Panc1 (cell line): ENCODE data around the gene SLC38A10. TPM values are rescaled to one million over a fixed set of nuclear protein-coding genes. Genes with fewer than 3 reads are reported as not detected.

Experiments
- ATAC-seq: fragments of 200-7000 bp; cut with Tn5 transposase; 2 replicates; pipeline ENCODE4 v1.9.1; 2020; ENCODE audit warnings: mild to moderate bottlenecking, moderate library complexity
- BruUV-seq: library from RNA; stranded (reverse); fragments of 400-500 nt; replicated peaks from 2 replicates; lab custom pipeline; 2021; lab: Mats Ljungman, UMichigan
- CTCF ChIA-PET: fragments of 300-600 bp; sonication (Branson Sonifier 250); formaldehyde crosslinking; loops from one replicate; lab custom pipeline; 2022; ENCODE audit warnings: antibody characterized with exemption; lab: Charles Lee
- POLR2A ChIA-PET: fragments of 300-600 bp; sonication (Branson Sonifier 250); formaldehyde crosslinking; loops from one replicate; lab custom pipeline; 2022; ENCODE audit warnings: antibody characterized with exemption; lab: Charles Lee
- DNase-seq: peaks from one replicate; pipeline ENCODE4 v3.0.0-alpha.2; 2010; ENCODE audit warnings: low read depth, low spot score
- H3K27ac ChIP-seq: 2 replicates; pipeline ENCODE4 v1.5.1; 2011; ENCODE audit warnings: mild to moderate bottlenecking, low read length, inconsistent platforms
- H3K27me3 ChIP-seq: fragments of 200-500 bp; sonication (Bioruptor generic); 2 replicates; pipeline ENCODE4 v1.6.0; 2014; ENCODE audit warnings: low read length, inconsistent platforms; ENCODE audit not compliant: control insufficient read depth, insufficient read depth
- H3K36me3 ChIP-seq: fragments of 200-500 bp; sonication (Bioruptor generic); 2 replicates; pipeline ENCODE4 v1.5.1; 2014; ENCODE audit warnings: inconsistent platforms, mild to moderate bottlenecking, low read length, moderate library complexity; ENCODE audit not compliant: control insufficient read depth, insufficient read depth
- H3K4me1 ChIP-seq: 2 replicates; pipeline ENCODE4 v1.5.1; 2011; ENCODE audit warnings: inconsistent platforms, mild to moderate bottlenecking, low read length, moderate library complexity; ENCODE audit not compliant: control insufficient read depth, insufficient read depth
- H3K4me3 ChIP-seq, 2 experiments: 2 replicates each; pipeline ENCODE4 v1.5.1; 2011 to 2012; ENCODE audit warnings: low read depth in 2 of 2, low read length in 2 of 2, mild to moderate bottlenecking in 2 of 2, inconsistent platforms in 1 of 2, moderate library complexity in 1 of 2
- H3K9me3 ChIP-seq: fragments of 200-500 bp; sonication (Bioruptor generic); 2 replicates; pipeline ENCODE4 v1.5.1; 2014; ENCODE audit warnings: low read depth, mild to moderate bottlenecking, inconsistent platforms, low read length, moderate library complexity; ENCODE audit not compliant: control insufficient read depth, insufficient read depth
- POLR2AphosphoS5 ChIP-seq: IDR thresholded peaks from 2 replicates; pipeline ENCODE4 v1.6.1; 2012; ENCODE audit warnings: mild to moderate bottlenecking, low read depth, low read length, moderate library complexity
- SIN3A ChIP-seq: IDR thresholded peaks from 2 replicates; pipeline ENCODE4 v1.6.1; 2012; ENCODE audit warnings: low read depth, mild to moderate bottlenecking, low read length, moderate library complexity, borderline replicate concordance; ENCODE audit not compliant: insufficient read depth
- TCF7L2 ChIP-seq: IDR thresholded peaks from 2 replicates; pipeline ENCODE4 v1.6.1; 2011; ENCODE audit warnings: mild to moderate bottlenecking, low read depth, low read length, inconsistent platforms
- in situ Hi-C: cut with HindIII; loops from 2 replicates; pipeline ENCODE4 v1.10.0; 2016; ENCODE audit warnings: low sequenced_read_pairs, low pct_unique_long_range_greater_than_20kb
- intact Hi-C: fragments of 100-400 bp; cut with micrococcal nuclease; formaldehyde crosslinking; loops from one replicate; pipeline ENCODE4 v1.10.0; 2022; ENCODE audit not compliant: unreplicated experiment
- total RNA-seq: library from RNA; stranded (reverse); gene quantifications from one replicate; pipeline ENCODE4 v1.2.1, GENCODE V29; 2021; ENCODE audit not compliant: unreplicated experiment
- TF ChIP-seq, protein P1 (sequence below), 2 experiments: IDR thresholded peaks; 2 replicates each; pipeline ENCODE4 v1.6.1; 2011 to 2012; ENCODE audit warnings: low read depth in 2 of 2, control low read depth in 1 of 2, low read length in 1 of 2, mild to moderate bottlenecking in 1 of 2, moderate library complexity in 1 of 2; ENCODE audit not compliant: insufficient read depth in 1 of 2
- TF ChIP-seq, protein P2 (sequence below): fragments of 450-650 bp; IDR thresholded peaks from 2 replicates; pipeline ENCODE4 v1.5.1; 2017; ENCODE audit warnings: mild to moderate bottlenecking

SLC38A10 gene
- total RNA-seq, 1 experiment from 2014 or later, result 188 TPM

DNA sequence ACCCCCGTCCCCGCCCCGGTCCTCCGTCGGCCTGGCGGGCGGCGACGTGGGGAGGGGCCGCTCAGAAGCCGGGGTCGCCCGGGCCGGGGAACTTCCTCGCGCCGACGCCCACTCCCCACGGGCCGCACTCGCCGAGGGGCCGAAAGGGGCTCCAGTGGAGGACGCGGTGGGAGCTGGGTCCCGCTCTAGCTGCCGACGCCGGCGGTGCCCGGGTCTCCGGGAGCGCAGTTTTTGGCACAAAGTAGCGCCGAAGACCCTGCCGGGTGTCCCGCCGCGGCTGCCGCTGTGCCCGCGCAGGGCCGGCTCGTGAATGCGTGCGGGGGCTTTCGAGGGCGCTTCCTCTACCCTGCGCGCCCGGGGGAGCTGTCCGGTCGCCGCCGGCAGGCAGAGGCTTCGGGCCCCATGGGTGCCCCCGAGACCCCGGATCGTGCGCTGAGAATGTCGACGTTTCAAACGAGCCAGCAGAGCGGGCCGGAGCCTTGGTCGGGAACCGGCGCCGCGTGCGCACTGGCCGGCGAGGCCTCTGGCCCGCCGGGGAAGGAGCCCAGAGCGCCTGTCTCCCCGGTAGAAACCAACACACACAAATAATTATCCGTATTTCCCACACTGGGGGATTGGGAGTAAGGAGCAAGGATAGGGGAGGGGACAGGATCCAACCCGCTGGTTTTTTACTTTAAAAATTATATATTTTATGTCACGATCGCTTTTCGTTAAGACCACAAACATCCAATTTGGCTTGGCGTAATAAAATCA, 46.6 kb upstream of the SLC38A10 start:
- CTCF ChIA-PET, result no interaction called here
- Histone ChIP-seq H3K4me1 (peaks cover 50% of the 10 kb centered on the region), H3K9me3 (no peaks in the 10 kb centered on the region), H3K27ac (peak overlapping the region; percentile 100), H3K36me3 (peaks cover 15% of the 10 kb centered on the region; the same call in 1 of the 2 replicates), H3K4me3 (peak overlapping the region; percentile 84 to 100), H3K27me3 (no peaks in the 10 kb centered on the region)
- ATAC-seq (no peak), DNase-seq (no peak)
- peak; percentile 17; the same call in 1 of the 2 replicates for TF ChIP-seq SIN3A
- TF ChIP-seq, protein P1, sequence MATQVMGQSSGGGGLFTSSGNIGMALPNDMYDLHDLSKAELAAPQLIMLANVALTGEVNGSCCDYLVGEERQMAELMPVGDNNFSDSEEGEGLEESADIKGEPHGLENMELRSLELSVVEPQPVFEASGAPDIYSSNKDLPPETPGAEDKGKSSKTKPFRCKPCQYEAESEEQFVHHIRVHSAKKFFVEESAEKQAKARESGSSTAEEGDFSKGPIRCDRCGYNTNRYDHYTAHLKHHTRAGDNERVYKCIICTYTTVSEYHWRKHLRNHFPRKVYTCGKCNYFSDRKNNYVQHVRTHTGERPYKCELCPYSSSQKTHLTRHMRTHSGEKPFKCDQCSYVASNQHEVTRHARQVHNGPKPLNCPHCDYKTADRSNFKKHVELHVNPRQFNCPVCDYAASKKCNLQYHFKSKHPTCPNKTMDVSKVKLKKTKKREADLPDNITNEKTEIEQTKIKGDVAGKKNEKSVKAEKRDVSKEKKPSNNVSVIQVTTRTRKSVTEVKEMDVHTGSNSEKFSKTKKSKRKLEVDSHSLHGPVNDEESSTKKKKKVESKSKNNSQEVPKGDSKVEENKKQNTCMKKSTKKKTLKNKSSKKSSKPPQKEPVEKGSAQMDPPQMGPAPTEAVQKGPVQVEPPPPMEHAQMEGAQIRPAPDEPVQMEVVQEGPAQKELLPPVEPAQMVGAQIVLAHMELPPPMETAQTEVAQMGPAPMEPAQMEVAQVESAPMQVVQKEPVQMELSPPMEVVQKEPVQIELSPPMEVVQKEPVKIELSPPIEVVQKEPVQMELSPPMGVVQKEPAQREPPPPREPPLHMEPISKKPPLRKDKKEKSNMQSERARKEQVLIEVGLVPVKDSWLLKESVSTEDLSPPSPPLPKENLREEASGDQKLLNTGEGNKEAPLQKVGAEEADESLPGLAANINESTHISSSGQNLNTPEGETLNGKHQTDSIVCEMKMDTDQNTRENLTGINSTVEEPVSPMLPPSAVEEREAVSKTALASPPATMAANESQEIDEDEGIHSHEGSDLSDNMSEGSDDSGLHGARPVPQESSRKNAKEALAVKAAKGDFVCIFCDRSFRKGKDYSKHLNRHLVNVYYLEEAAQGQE (IDR thresholded peaks at IDR 0.05; ENCODE audit: insufficient read depth in 1 of 2, low read depth in 2 of 2, low read length in 1 of 2), result no peak
- TF ChIP-seq, protein P2, sequence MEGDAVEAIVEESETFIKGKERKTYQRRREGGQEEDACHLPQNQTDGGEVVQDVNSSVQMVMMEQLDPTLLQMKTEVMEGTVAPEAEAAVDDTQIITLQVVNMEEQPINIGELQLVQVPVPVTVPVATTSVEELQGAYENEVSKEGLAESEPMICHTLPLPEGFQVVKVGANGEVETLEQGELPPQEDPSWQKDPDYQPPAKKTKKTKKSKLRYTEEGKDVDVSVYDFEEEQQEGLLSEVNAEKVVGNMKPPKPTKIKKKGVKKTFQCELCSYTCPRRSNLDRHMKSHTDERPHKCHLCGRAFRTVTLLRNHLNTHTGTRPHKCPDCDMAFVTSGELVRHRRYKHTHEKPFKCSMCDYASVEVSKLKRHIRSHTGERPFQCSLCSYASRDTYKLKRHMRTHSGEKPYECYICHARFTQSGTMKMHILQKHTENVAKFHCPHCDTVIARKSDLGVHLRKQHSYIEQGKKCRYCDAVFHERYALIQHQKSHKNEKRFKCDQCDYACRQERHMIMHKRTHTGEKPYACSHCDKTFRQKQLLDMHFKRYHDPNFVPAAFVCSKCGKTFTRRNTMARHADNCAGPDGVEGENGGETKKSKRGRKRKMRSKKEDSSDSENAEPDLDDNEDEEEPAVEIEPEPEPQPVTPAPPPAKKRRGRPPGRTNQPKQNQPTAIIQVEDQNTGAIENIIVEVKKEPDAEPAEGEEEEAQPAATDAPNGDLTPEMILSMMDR, result no peak
- TF ChIP-seq POLR2AphosphoS5, result no peak; the same call in 1 of the 2 replicates
- 0 out of 2 replicates have a peak, but pooled peaks have one; percentile 13 for TF ChIP-seq TCF7L2
- no TSS peak for BruUV-seq
- POLR2A ChIA-PET, result interaction anchor here (0.6 to 0.7 kb wide), 3 partner anchors 53 to 157 kb away, joined by 3 to 5 read pairs (median 3); partner anchors contain the start of gene BAHCC1
- intact Hi-C loops, result no loop called here
- in situ Hi-C loops, result no loop called here

DNA sequence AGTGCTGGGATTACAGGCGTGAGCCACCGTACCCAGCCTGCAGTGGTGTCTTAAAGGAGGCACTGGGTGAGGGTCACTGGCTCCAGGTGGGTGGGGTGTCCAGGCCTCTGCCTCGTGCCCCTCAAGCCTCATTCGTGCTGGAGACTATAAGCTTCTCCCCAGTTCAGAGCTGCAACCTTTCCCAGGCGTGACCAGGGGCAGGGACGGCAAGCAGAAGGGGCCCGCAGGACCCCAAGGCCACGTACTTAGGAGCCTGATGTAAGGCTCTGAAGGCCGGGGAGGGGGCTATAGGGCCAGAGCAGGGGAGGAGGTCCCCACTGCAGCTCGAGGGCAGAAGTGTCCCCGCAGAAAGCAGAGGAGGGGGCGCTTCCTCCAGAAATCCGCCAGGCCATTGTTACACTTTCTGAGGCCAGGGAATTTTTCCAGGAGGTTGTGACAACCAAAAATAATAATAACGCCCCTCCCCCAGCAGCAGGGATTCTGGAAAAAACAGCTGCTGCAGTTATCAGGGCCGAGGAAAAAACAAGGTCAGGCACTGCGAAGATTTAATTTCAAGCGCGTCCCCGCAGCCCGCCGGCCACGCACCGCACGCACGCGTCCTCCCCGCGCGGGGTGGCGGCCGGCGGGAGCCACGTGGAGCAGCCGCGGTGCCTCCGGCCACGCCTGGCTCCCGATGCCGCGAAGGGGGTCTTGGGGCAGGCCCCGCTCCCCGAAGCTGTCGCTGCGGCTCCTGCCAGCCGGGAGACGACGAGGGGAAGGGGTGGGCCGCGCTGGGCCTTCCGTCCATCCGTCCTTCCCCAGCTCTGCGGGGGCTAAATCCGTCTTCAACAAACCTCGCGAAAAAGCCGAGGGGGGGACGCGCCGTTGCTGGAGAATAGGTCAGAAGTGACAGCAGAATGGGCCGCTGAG, 45.8 kb upstream of the SLC38A10 start:
- Histone ChIP-seq H3K4me1 (peaks cover 53% of the 10 kb centered on the region), H3K36me3 (peaks cover 12% of the 10 kb centered on the region; the same call in 1 of the 2 replicates), H3K27ac (peak overlapping the region; percentile 100), H3K27me3 (no peaks in the 10 kb centered on the region), H3K9me3 (no peaks in the 10 kb centered on the region), H3K4me3 (peak overlapping the region; percentile 84 to 100)
- in situ Hi-C loops (no loop called here), intact Hi-C loops (no loop called here)
- TF ChIP-seq, protein P1 (IDR thresholded peaks at IDR 0.05; ENCODE audit: insufficient read depth in 1 of 2, low read depth in 2 of 2, low read length in 1 of 2), result no peak
- CTCF ChIA-PET, result no interaction called here
- no TSS peak for BruUV-seq
- ATAC-seq, result no peak
- POLR2A ChIA-PET, result interaction anchor here (0.5 kb wide), 1 partner anchor 45 kb away, joined by 4 read pairs; no protein-coding TSS in a partner anchor
- no peak for DNase-seq
